COR-L47 (cell line): ENCODE results near the gene ARHGAP36.

Experiments
- DNase-seq: peaks from one replicate; lab custom pipeline; 2025; lab: John Stamatoyannopoulos, UW

Gene ARHGAP36

GRCh38 chrX:131068945-131069719 is 11.0 kb downstream of the ARHGAP36 start:
- DNase-seq = no peak

GRCh38 chrX:131072871-131073571 is 14.9 kb downstream of the ARHGAP36 start:
- DNase-seq = no peak

- DNase-seq = no peak
Observed at GRCh38 chrX:131073607-131074006, 15.5 kb downstream of the ARHGAP36 start.

- no peak for DNase-seq
Observed at GRCh38 chrX:131081772-131082740, 23.9 kb downstream of the ARHGAP36 start.

- DNase-seq = no peak
Observed at GRCh38 chrX:131083510-131084142, 25.5 kb downstream of the ARHGAP36 start.

- DNase-seq = no peak
Observed at GRCh38 chrX:131084145-131084544, 26.0 kb downstream of the ARHGAP36 start.

GRCh38 chrX:131136776-131137175 is 78.6 kb downstream of the ARHGAP36 start:
- no peak for DNase-seq

- DNase-seq = no peak
Observed at GRCh38 chrX:131139072-131139471, 80.9 kb downstream of the ARHGAP36 start.
